DMS153 treated with DMSO at 0.1 percent for 48 hours (cell line): ENCODE data around the gene CACNA2D1.
A peak's percentile ranks its signal among the peaks of the same experiment; 100 is the strongest.

Experiments
- DNase-seq: peaks from one replicate; lab custom pipeline; 2025; ENCODE audit not compliant: unreplicated experiment; lab: John Stamatoyannopoulos, UW

Gene CACNA2D1

DNA sequence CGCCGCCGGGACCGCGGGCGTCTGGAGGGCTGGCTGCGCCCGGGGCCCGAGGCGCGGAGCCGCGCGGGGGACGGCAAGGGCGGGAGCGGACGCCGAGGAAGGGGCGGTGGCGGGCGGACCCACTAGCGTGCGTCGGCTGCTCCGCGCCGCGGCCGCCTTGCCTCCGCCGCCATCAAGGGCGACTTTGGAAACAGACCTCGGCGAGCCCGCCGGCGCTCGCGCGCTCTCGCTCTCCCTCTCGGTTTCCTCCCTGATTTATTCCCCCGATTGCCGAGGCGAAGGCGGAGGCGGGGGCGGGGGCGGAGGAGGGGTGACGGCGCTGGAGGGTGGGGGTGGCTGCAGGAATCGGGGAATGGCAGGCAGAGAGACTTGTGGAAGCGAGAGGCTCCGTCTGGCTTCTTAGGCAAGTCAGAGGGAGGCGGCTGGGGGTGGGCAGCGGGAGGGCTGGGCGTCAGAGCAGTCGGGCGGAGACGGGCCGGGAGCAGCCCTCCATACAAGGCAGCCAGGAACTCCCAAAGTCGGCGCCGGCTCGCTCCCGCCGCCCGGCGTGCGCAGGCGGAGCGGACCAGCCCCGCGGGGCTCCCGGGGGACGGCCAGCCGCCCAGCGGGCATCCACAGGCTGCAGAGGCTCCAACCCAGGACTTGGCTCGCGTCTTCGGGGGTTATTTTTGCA, at the start of gene CACNA2D1:
Gene CACNA2D1 (minus strand): TSS at position 231 of the 673 bp plus-strand sequence.
- DNase-seq: peak; percentile 81

DNA sequence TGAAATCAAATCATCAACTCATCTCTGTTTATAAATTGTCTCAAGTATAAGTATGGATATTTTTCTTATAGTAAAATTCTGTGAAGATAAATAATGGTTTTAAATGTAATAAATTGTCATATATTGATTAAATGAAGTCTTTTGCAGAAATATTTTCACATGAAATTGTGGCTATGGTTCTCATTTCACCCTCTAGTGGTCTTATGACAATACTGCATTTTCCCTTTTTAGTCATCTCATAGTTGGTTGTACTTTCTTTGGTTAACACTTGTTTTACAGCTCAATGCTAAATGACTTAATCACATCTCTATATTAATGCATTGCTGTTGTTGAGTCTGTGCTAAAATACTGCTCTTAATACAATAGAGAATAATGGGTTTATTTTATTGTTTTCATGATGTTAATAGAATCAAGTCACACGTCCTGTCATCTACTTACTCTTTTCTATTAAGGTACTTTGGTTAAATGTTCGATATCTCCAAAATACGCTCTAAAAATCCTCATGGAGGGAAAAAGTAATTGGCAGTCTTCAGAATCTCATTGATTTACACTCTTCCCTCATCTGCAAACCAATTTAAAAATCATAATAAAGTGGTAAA, 38.0 kb upstream of the CACNA2D1 start:
- DNase-seq: peak; percentile 18

DNA sequence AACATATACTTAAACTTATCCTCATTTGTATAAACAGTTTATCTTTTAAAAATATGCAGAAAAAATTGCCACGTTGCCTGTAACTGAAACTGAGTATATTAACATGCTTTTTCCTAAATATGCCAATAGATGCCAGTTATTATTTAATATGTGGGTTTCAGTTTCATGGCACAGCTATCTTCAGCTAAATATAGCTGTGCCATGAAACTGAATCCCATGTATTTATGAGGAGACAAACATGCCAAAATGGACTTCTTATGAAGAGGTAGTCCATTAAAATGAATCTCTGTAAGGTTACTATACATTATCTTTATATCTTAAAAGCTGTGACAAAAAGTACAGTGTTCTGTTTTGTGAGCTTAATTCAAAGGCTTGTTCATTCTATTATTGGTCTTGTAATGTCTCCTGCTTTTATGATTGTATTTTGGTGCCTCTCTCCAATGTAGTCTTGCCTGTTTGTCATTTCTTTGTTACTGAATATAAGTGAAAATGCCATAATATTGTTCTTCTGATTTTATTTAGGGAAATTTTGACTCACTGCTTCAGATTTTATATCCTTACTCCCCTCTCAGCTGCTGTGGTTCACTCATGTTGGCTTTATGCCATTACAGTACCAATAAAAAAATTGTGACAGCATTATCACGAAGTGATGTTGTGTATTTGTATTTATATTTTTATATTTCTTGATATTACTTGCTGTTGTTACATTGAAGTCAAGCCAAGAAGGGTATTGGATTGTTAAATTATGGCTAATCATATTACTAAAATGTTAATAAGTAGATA, 34.3 kb upstream of the CACNA2D1 start:
- no peak for DNase-seq

DNA sequence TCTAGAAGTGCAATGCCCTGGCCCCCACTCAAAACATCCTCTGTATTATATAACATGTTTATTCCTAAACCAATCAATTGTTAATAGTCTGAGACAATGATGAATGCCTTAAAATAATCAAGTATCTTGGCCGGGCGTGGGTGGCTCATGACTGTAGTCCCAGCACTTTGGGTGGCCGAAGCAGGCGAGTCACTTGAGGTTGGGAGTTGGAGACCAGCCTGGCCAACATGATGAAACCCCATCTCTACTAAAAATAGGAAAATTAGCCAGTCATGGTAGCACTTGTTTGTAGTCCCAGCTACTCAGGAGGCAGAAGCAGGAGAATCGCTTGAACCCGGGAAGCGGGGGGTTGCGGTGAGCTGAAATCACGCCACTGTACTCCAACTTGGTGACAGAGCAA, 29.4 kb upstream of the CACNA2D1 start:
- no peak for DNase-seq

DNA sequence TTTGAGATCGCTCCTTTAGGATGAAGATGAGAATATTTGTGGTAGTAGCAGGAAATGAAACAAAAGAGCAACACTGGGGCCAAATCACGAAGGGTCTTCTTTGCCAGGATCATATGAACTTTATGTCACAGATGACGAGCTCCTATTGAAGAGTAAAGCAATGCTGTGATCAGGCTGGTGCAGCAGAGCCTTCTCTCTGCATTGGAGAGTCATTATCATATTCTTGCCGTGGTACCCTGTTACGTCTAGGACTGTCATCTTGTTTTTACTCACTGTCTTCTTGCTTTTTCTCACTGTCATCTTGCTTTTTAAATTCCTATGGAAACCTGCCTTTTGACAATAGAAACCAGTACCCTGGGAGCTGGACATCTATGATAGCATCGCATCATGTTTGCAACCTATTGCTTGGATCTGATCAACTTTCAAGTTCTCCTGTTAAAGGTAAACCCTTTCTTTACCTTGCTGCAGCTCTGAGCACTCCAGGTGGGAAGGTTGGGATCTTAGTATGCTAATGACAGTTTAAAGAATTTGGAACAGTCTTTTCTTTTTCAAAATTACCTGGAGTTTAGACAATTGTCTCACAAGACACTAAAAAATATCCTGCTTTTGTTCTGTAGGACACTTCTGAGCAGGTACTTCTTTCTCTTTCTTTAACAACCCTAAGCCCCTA, 27.9 kb upstream of the CACNA2D1 start:
- no peak for DNase-seq

DNA sequence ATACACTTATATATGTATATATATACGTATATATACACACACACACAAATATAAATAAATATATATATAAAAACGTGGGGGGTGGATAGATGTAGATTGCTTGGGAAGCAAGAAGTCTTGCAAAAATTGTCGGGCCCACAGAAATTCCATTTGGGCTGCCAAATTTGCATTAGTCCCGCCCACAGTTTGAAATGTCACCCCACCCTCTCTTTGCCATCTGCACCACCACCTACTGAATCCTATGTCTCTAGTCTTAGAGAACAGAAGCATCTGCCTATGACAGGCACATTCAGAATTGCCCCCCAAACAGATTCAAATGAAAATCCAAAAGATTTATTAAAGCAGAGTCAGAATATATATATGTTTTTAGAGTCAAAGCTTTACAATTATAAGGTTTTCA, 25.6 kb upstream of the CACNA2D1 start:
- DNase-seq: no peak

DNA sequence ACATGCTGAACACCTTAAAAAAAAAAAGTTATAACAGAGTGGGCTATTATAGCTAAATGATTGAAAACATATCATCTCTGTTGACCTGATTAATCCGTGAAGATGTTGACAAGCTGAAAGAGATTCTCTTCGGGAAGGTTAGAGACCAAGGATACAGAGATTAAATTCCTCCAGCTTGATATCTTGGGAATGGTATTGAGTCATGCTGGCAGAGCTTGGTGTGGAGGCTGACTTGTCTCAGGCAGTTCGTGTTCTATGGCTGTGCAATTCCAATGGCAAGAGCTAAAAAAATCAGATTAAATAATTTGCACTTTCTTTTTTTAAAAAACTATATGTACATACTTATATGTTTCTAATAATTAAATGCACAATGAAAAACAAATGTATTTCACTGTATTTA, 24.9 kb upstream of the CACNA2D1 start:
- no peak for DNase-seq

DNA sequence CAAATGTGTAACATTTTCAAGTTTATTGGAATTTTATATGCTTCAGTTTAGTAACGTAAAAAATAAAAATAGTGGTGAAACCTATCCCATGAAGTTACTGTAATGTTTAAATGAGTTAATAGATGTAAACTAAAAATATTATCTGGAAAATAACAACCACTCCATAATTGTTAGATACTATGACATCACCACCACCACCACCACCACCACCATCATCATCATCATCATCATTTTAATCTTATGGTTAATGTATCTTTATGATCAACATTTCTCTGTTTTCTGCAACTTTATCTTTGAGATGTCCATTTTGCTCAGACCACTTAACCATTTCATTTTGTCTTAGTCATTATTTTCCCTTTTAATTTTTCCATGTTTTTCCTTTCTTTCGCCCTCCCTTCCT, 23.4 kb upstream of the CACNA2D1 start:
- DNase-seq: no peak

DNA sequence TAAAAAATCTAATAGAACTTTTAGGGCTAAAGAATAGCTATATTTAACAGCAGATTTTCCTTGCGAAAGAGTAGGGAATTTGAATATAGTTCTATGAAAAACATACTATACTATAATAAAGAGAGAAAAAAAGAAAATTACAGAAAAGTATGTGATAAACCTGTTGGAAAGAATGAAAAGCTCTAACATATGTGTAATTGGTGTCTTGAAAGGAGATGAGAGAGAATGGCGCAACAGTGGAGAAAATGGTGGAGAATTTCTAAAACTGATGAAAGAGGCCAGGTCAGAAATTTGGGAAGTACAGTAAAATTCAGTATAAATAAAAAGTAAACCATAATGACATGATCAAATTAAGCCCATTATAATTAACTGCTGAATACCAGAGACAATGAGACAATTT, 20.8 kb upstream of the CACNA2D1 start:
- DNase-seq: no peak

DNA sequence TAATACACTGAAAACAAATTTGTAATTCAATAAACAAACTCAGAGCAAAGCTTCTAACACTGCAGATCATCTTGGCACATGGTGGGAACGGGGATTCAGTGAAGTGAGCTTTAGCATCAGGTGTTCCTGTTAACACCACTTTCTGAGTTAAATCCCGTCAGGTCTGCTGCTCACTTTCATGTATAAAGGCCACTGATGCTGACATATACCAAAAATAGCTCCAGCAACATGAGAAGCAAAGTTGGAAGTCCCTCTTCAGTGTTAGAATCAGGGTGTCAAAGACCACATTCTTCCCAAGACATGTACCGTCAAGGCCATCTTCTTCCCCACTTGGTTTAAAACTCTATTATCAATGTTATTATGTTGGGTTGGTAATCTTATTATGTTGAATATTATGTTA, 11.7 kb upstream of the CACNA2D1 start:
- no peak for DNase-seq

DNA sequence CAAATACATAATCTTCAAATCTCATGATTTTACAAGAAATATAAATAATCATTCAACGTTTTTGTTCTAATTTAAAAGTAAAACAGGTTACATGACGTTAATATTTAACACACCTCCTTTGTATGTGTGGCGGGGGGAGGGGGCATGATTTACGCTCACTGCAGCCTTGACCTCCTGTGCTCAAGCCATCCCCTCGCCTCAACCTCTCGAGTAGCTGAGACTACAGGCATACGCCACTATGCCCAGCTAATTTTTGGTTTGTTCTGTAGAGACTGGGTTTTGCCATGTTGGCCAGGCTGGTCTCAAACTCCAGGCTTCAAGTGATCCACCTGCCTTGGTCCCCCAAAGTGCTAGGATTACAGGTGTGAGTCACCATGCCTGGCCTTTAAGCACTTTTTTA, 7.2 kb upstream of the CACNA2D1 start:
- no peak for DNase-seq

DNA sequence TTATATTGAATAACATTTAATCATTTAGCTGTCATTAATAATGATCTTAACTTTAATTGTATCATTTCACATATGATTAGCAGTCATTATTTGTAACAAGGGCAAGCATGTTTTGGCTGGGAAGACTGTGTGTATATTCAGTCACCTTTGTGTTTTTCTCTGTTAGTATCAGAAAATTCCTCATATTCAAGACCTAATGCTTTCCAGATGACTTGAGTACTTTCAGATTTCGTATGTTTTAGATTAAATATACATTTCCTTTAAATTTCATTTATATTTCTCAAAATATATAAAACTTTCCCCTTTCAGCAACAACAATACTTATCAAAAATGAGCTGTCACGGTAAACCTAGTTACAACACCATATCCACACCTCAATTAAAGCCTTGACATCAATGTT, 6.3 kb upstream of the CACNA2D1 start:
- no peak for DNase-seq

DNA sequence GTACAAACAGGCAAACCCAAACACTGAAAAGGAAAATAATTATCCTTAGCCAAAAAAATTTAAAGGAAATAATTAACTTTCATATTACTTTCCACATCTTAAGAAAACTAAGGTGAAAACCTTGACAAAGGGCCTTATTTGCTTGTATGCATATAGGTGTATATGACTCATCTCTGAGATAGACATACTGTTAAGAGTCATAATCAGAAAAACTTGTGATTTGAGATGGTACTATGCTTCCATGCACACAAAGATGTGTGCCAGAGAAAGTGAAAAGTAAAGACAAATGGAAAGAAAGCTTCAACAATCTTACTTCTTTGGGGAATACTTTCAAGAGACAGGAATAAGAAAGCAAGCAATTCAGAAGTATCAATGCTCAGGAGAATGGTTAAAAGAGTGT, 3.3 kb upstream of the CACNA2D1 start:
- no peak for DNase-seq

DNA sequence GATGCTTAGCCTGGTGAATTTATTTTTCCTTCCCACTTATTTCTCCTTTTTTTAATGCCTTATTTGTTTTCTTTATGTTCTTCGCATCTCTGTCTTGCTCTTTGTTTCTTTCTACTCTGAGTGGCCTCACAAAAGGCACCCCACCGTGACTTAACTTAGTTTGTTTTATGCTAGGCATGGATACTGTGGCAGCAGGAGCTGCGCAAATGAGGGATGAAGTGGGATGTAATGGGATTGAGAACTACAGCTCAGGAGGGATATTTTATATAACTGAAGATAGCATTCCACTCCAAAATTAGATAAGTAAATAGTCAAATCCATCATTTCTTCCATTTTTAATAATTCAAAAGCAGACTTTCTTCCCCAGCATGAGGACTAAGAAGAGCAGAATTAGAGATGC, 1.7 kb upstream of the CACNA2D1 start:
- no peak for DNase-seq

DNA sequence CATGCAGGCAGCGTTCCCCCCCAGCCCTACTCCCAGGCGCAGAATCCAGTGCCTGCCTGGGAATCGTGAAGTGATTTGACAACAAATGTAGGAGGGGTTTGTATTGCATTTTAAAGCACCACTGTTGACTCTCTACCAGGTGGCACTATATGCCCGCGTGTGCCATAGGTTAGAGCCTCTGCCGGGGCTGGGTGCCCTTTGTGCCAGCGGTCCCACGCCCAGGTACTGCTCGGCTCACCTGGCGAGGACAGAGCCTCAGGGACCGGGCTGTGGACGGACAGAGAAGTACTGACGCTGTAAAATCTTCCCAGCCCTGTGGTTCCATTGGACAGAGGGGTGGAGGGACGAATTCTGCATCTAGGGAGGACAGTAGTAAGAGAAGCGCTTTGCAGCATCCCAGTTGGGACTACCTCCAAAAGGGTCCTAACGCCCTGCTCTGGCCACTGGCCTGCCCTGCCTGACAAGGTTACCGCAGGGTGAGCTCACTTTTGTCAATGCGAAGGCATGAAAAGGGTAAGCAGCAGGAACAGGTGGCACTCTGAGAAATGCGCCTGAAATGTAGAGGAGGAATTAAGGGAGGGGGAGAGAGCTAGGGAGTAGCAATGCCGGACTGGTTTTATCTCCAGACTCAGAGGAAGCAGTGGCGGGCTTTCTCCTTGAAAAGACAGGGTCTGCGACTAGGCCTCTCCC, 788 bp upstream of the CACNA2D1 start:
- DNase-seq: peak; percentile 81

DNA sequence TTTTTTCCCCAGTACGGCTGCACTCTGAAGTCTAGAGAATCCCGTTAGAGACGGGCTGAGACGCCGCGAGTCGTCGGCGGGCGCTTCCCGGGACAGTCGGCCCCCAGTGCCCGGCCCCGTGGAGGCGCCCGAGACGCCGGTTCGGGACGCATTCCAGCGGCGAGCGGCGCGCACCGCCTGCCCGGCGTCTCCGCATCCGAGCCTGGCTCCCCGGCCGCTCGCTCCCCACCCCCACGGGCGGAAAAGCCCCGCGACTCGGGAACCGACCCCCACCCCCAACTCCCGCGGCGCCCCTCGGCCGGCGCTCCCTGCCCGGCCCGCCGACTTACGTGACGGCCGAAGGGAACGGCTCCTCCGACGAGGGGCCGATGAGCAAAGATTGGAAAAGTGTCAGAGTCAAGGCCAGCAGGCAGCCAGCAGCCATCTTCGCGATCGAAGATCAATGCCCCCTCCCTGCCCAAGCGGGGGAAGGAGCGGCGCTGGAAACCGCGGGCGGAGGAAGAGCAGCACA, 486 bp downstream of the CACNA2D1 start:
- no peak for DNase-seq

DNA sequence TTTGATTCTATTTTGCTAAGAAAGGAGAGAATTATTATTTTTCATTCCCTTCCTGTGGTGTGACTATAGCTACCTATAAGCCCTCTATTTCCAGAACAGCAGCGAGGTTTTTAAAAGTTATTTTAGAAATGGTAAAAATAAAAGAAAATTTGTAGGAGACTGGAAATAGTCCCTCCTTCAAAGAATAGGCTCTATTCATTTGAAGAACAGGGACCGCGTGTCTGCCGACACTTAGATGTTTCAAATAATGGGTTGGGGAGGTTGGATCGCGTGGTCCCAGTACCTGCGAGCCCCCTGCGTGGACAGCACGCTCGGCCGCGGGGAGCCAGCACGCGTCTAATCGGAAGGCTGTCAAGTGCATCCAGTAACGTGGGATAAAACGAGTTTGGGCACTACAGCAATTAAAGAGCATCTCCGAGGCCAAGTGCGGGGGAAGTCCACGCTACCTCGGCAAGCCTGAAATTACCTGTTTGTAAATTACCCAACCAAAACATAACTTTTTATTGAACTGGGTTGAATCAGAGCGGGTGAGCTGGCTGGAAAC, 1.0 kb downstream of the CACNA2D1 start:
- DNase-seq: no peak

DNA sequence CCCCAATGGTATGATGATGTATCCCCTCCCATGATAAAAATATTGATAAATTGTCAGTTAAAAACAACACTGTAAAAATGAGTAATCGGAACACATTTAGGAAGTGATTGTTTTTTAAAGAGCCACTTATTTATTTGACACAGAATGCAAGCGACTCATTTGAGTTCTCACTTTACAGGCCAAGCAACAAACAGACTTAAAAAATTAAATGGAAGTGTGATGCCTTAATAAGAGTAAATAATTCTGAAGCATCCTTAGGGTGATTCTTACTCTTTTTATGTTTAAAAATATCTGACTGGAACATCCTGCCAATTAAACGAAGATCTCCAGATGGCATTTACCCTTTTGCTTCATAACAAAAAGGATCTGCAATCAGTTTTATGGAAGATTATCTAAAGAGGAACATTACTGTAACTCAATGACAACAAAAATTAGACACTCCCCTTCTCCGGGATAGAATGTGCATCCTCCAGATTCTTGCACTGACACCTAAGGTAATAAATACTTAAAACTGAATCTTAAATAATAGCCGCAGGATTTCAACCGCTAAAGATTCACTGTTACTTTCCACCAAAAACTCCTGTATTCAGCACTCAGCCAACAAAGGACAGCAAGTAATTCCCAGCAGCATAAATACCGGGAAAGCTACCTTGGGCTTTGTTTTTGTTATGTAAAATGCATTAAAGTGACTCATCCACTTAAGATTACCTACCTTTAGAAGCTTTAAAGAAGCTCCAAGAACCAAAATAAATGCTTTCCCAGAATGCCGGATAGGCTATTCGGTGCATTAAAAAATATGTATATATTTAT, 1.7 kb downstream of the CACNA2D1 start:
- DNase-seq: peak; percentile 34

DNA sequence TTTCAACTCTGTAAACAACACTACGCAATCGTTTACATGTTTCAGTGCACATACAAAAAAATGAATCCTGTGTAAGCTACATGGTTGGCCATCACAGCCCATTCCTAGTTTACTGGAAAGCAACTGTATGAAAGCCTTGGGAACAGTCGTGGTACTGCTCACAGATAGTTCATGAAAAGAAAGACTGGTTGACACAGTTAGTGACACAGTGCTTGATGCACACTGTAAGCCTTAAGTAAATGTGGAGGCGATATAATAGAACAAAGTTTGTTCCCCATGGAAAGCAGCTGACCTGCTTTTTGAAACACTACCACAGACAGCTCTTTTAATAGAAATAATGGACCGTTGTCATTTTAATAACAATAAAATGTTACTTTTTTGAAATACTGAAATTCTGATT, 5.1 kb downstream of the CACNA2D1 start:
- DNase-seq: no peak

DNA sequence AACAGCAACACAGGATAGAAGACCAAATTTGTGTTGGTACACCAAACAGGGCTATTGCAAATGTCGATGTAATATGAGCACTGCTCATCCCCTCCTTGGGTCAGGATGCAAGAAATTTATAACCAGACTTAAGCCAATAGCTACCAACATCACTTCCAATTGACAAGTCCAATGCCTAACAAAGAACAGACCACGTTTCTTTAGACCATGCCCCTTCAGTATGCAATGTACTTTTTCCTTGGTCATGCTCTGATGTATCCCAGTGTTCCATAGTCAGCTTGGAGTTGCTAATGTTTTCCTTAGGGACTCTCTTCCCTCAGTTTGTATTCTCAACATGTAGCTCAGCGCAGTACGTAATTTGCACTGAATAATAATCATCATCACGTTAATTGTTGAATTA, 7.8 kb downstream of the CACNA2D1 start:
- no peak for DNase-seq
